A673 (cell line): ENCODE results near the gene OR9I1.

Source experiments
- CTCF ChIP-seq: fragments of 300-800, 200-600 bp; sonication (generic); conservative IDR thresholded peaks from 2 replicates; pipeline ENCODE4 v1.5.1; 2017; ENCODE audit warnings: low read depth, mild to moderate bottlenecking, antibody characterized with exemption, low read length, moderate library complexity, mixed read lengths
- EZH2 ChIP-seq: fragments of 200-600 bp; sonication (generic); IDR thresholded peaks from 2 replicates; pipeline ENCODE4 v1.6.1; 2017; ENCODE audit warnings: borderline replicate concordance, low read depth, mild to moderate bottlenecking, mixed read lengths, antibody characterized with exemption, low read length; ENCODE audit not compliant: poor library complexity, severe bottlenecking

GRCh38 chr11:58133309-58134076, 8.2 kb upstream of the OR9I1 start:
- TF ChIP-seq CTCF: no peak
- no peak for TF ChIP-seq EZH2
